PC-3 (cell line): ENCODE data around the gene ATP8A1. TPM values are rescaled to one million over a fixed set of nuclear protein-coding genes. Genes with fewer than 3 reads are reported as not detected.

Source experiments
- ATAC-seq: fragments of 200-7000 bp; cut with Tn5 transposase; 2 replicates; pipeline ENCODE4 v1.9.1; 2020; ENCODE audit warnings: mild to moderate bottlenecking, moderate library complexity
- BruUV-seq: library from RNA; stranded (reverse); fragments of 400-500 nt; replicated peaks from 2 replicates; lab custom pipeline; 2021; lab: Mats Ljungman, UMichigan
- CTCF ChIA-PET: fragments of 300-600 bp; sonication (Branson Sonifier 250); formaldehyde crosslinking; loops from one replicate; lab custom pipeline; 2022; ENCODE audit warnings: antibody characterized with exemption; lab: Charles Lee
- POLR2A ChIA-PET: fragments of 300-600 bp; sonication (Branson Sonifier 250); formaldehyde crosslinking; loops from one replicate; lab custom pipeline; 2022; ENCODE audit warnings: antibody characterized with exemption; ENCODE audit not compliant: unreplicated experiment; lab: Charles Lee
- DNase-seq: peaks from one replicate; pipeline ENCODE4 v3.0.0-alpha.2; 2015
- H2AFZ ChIP-seq: fragments of 300-600 bp; sonication (generic); 2 replicates; pipeline ENCODE4 v1.6.0; 2016; ENCODE audit warnings: antibody characterized with exemption, low read length
- H3F3A ChIP-seq: fragments of 300-600 bp; sonication (generic); one replicate; pipeline ENCODE4 v1.6.0; 2017; ENCODE audit warnings: antibody characterized with exemption, low read length, control low read depth, mild to moderate bottlenecking; ENCODE audit not compliant: unreplicated experiment
- H3K27ac ChIP-seq: fragments of 300-600 bp; sonication (generic); 2 replicates; pipeline ENCODE4 v1.5.1; 2016; ENCODE audit warnings: mild to moderate bottlenecking, low read length
- H3K27me3 ChIP-seq: fragments of 300-600 bp; sonication (generic); 2 replicates; pipeline ENCODE4 v1.6.1; 2016; ENCODE audit warnings: low read length, mixed read lengths
- H3K36me3 ChIP-seq: fragments of 300-600 bp; sonication (generic); 2 replicates; pipeline ENCODE4 v1.6.1; 2016; ENCODE audit warnings: low read depth, mixed run types, low read length, mixed read lengths
- H3K4me1 ChIP-seq: fragments of 300-600 bp; sonication (generic); 2 replicates; pipeline ENCODE4 v1.5.1; 2016; ENCODE audit warnings: low read length; ENCODE audit not compliant: insufficient read depth
- H3K4me2 ChIP-seq: fragments of 300-600 bp; sonication (generic); 2 replicates; pipeline ENCODE4 v1.6.0; 2016; ENCODE audit warnings: low read length
- H3K4me3 ChIP-seq: fragments of 300-600 bp; sonication (generic); 2 replicates; pipeline ENCODE4 v1.5.1; 2016; ENCODE audit warnings: mild to moderate bottlenecking, low read length, mixed read lengths
- H3K79me2 ChIP-seq: fragments of 300-600 bp; sonication (generic); 2 replicates; pipeline ENCODE4 v1.6.1; 2017; ENCODE audit warnings: low read length, mixed read lengths
- H3K9ac ChIP-seq: fragments of 300-600 bp; sonication (generic); 2 replicates; pipeline ENCODE4 v1.6.0; 2016; ENCODE audit warnings: mild to moderate bottlenecking, low read length
- H3K9me2 ChIP-seq: fragments of 300-600 bp; sonication (generic); replicated peaks from 2 replicates; pipeline ENCODE4 v1.6.1; 2016; ENCODE audit warnings: mixed run types, low read length, mixed read lengths
- H3K9me3 ChIP-seq: fragments of 300-600 bp; sonication (generic); 2 replicates; pipeline ENCODE4 v1.6.1; 2016; ENCODE audit warnings: low read length, mixed read lengths
- H4K20me1 ChIP-seq: fragments of 300-600 bp; sonication (generic); 2 replicates; pipeline ENCODE4 v1.6.1; 2016; ENCODE audit warnings: low read length, mixed read lengths
- CTCF ChIP-seq: fragments of 300-600 bp; sonication (generic); conservative IDR thresholded peaks from 2 replicates; pipeline ENCODE4 v1.5.1; 2017; ENCODE audit warnings: antibody characterized with exemption, low read depth, mild to moderate bottlenecking, low read length
- EZH2 ChIP-seq: fragments of 300-600 bp; sonication (generic); IDR thresholded peaks from one replicate; pipeline ENCODE4 v1.6.1; 2017; ENCODE audit warnings: antibody characterized with exemption, mild to moderate bottlenecking, low read length; ENCODE audit not compliant: unreplicated experiment
- EZH2phosphoT487 ChIP-seq: fragments of 300-600 bp; sonication (generic); IDR thresholded peaks from 2 replicates; pipeline ENCODE4 v1.6.1; 2018; ENCODE audit warnings: mild to moderate bottlenecking, antibody characterized with exemption, low read length, borderline replicate concordance
- intact Hi-C: fragments of 100-400 bp; cut with micrococcal nuclease; formaldehyde crosslinking; loops from 2 replicates; pipeline ENCODE4 v1.9.0; 2023
- total RNA-seq: library from RNA; depleted of rRNA; stranded (reverse); fragments of >200 nt; gene quantifications from 2 replicates; pipeline ENCODE4 v1.2.3, GENCODE V29; 2014

Gene ATP8A1
- total RNA-seq, 1 experiment from 2014 or later = 3.9 TPM

GRCh38 chr4:42683393-42683792 lies 26.5 kb upstream of the ATP8A1 start:
- H3K4me2 ChIP-seq = no peak overlapping the region
- ChIA-PET POLR2A (no interaction called here), CTCF (interaction anchor here (0.6 kb wide), 1 partner anchor 406 kb away, joined by 4 read pairs; no protein-coding TSS in a partner anchor)
- no peaks in the 10 kb centered on the region for H3K9me3 ChIP-seq
- H3K9me2 ChIP-seq = no peaks in the 10 kb centered on the region
- no peak overlapping the region for H3K9ac ChIP-seq
- H3K4me1 ChIP-seq = no peaks in the 10 kb centered on the region
- H3K79me2 ChIP-seq = no peaks in the 10 kb centered on the region
- no peaks in the 10 kb centered on the region for H3K27me3 ChIP-seq
- TF ChIP-seq EZH2phosphoT487 (no peak), EZH2 (no peak)
- H4K20me1 ChIP-seq = no peaks in the 10 kb centered on the region
- ATAC-seq = no peak
- H3K36me3 ChIP-seq = no peaks in the 10 kb centered on the region
- H3K4me3 ChIP-seq = no peak overlapping the region
- no peaks in the 10 kb centered on the region for H3F3A ChIP-seq
- no TSS peak for BruUV-seq
- no peak for DNase-seq
- intact Hi-C loops = no loop called here
- no peak overlapping the region for H2AFZ ChIP-seq
- no peak overlapping the region for H3K27ac ChIP-seq

GRCh38 chr4:42678512-42678911 lies 21.6 kb upstream of the ATP8A1 start:
- intact Hi-C loops = no loop called here
- H4K20me1 ChIP-seq = no peaks in the 10 kb centered on the region
- ATAC-seq = no peak
- H3K27me3 ChIP-seq = no peaks in the 10 kb centered on the region
- no peaks in the 10 kb centered on the region for H3K79me2 ChIP-seq
- no peaks in the 10 kb centered on the region for H3K36me3 ChIP-seq
- DNase-seq = no peak
- BruUV-seq = no TSS peak
- H3F3A ChIP-seq = no peaks in the 10 kb centered on the region
- H3K9me3 ChIP-seq = no peaks in the 10 kb centered on the region
- CTCF ChIA-PET = interaction anchor here (0.6 kb wide), 1 partner anchor 1934 kb away, joined by 3 read pairs; no protein-coding TSS in a partner anchor
- H3K27ac ChIP-seq = no peak overlapping the region
- H3K9ac ChIP-seq = no peak overlapping the region
- H3K4me3 ChIP-seq = no peak overlapping the region
- no peak overlapping the region for H2AFZ ChIP-seq
- POLR2A ChIA-PET = interaction anchor here (0.7 kb wide), 1 partner anchor 307 kb away, joined by 3 read pairs; no protein-coding TSS in a partner anchor
- no peak overlapping the region for H3K4me2 ChIP-seq
- no peaks in the 10 kb centered on the region for H3K9me2 ChIP-seq
- H3K4me1 ChIP-seq = no peaks in the 10 kb centered on the region
- TF ChIP-seq EZH2phosphoT487 (no peak), EZH2 (no peak), CTCF (no peak)

- no TSS peak for BruUV-seq
- no peak for TF ChIP-seq CTCF
- TF ChIP-seq EZH2 = no peak
- TF ChIP-seq EZH2phosphoT487 = no peak
- no peak overlapping the region for H3K27ac ChIP-seq
- no peaks in the 10 kb centered on the region for H3K9me3 ChIP-seq
- H4K20me1 ChIP-seq = no peaks in the 10 kb centered on the region
- H3K79me2 ChIP-seq = no peaks in the 10 kb centered on the region
- POLR2A ChIA-PET = no interaction called here
- H3K36me3 ChIP-seq = no peaks in the 10 kb centered on the region
- no peaks in the 10 kb centered on the region for H3K9me2 ChIP-seq
- ATAC-seq = no peak
- H2AFZ ChIP-seq = no peak overlapping the region
- H3K4me1 ChIP-seq = no peaks in the 10 kb centered on the region
- intact Hi-C loops = no loop called here
- H3K4me3 ChIP-seq = no peak overlapping the region
- CTCF ChIA-PET = no interaction called here
- H3K4me2 ChIP-seq = no peak overlapping the region
- no peak for DNase-seq
- H3F3A ChIP-seq = no peaks in the 10 kb centered on the region
- no peak overlapping the region for H3K9ac ChIP-seq
- 0 out of 2 replicates have a peak, but pooled peaks cover 3% of the 10 kb centered on the region for H3K27me3 ChIP-seq
Measured at GRCh38 chr4:42676066-42676951, 19.4 kb upstream of the ATP8A1 start.
